HEK293 (cell line): Measurements from ENCODE around the gene SZRD1.

Experiments
- KLF16 ChIP-seq: fragments of 450-650 bp; formaldehyde crosslinking; IDR thresholded peaks from 2 replicates; pipeline ENCODE4 v1.5.1; 2017; ENCODE audit warnings: missing biosample characterization, missing genetic modification characterization
- ZBTB1 ChIP-seq: fragments of 450-650 bp; formaldehyde crosslinking; IDR thresholded peaks from 2 replicates; pipeline ENCODE4 v1.5.1; 2016; ENCODE audit warnings: missing biosample characterization, missing genetic modification characterization
- ZBTB7A ChIP-seq: fragments of 450-650 bp; formaldehyde crosslinking; IDR thresholded peaks from 2 replicates; pipeline ENCODE4 v1.5.1; 2016; ENCODE audit warnings: low read depth, missing biosample characterization, missing genetic modification characterization
- ZIC2 ChIP-seq: fragments of 450-650 bp; formaldehyde crosslinking; IDR thresholded peaks from 2 replicates; pipeline ENCODE4 v1.5.1; 2016; ENCODE audit warnings: missing biosample characterization, missing genetic modification characterization
- ZNF121 ChIP-seq: fragments of 450-650 bp; formaldehyde crosslinking; IDR thresholded peaks from 2 replicates; pipeline ENCODE4 v1.5.1; 2016; ENCODE audit warnings: missing biosample characterization, missing genetic modification characterization
- ZNF24 ChIP-seq: fragments of 450-650 bp; formaldehyde crosslinking; IDR thresholded peaks from 2 replicates; pipeline ENCODE4 v1.5.1; 2016; ENCODE audit warnings: missing biosample characterization, missing genetic modification characterization
- ZNF350 ChIP-seq: fragments of 450-650 bp; formaldehyde crosslinking; IDR thresholded peaks from 2 replicates; pipeline ENCODE4 v1.5.0; 2017; ENCODE audit warnings: missing biosample characterization, mild to moderate bottlenecking, missing genetic modification characterization
- ZNF416 ChIP-seq: fragments of 450-650 bp; formaldehyde crosslinking; IDR thresholded peaks from 2 replicates; pipeline ENCODE4 v1.5.1; 2016; ENCODE audit warnings: missing biosample characterization, missing genetic modification characterization
- TF ChIP-seq, protein P1 (sequence below): fragments of 450-650 bp; formaldehyde crosslinking; IDR thresholded peaks from 2 replicates; pipeline ENCODE4 v1.5.1; 2016; ENCODE audit warnings: missing biosample characterization, missing genetic modification characterization, borderline replicate concordance
- TF ChIP-seq, protein P2 (sequence below): fragments of 450-650 bp; formaldehyde crosslinking; IDR thresholded peaks from 2 replicates; pipeline ENCODE4 v1.5.1; 2016; ENCODE audit warnings: missing biosample characterization, missing genetic modification characterization

DNA sequence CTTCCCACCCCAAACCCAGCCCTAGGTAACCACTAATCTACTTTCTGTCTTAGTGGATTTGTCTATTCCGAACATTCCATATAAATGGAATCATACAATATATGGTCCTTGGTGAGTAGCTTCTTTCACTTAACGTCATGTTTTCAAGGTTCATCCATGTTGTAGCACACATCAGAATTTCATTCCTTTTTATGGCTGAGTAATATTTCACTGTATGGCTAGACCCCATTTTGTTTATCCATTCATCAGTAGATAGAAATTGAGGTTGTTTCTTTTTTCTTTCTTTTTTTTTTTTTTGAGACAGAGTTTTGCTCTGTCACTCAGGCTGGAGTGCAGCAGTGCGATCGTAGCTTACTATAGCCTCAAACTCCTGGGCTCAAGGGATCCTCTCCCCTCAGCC lies 67.0 kb downstream of the SZRD1 start:
- TF ChIP-seq, protein P1, sequence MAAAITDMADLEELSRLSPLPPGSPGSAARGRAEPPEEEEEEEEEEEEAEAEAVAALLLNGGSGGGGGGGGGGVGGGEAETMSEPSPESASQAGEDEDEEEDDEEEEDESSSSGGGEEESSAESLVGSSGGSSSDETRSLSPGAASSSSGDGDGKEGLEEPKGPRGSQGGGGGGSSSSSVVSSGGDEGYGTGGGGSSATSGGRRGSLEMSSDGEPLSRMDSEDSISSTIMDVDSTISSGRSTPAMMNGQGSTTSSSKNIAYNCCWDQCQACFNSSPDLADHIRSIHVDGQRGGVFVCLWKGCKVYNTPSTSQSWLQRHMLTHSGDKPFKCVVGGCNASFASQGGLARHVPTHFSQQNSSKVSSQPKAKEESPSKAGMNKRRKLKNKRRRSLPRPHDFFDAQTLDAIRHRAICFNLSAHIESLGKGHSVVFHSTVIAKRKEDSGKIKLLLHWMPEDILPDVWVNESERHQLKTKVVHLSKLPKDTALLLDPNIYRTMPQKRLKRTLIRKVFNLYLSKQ (tag by site-specific recombination), result no peak
- TF ChIP-seq ZNF350 (tag by site-specific recombination) (no peak), ZNF416 (tag by site-specific recombination) (no peak), ZIC2 (tag by site-specific recombination) (no peak), KLF16 (tag by site-specific recombination) (no peak), ZBTB7A (tag by site-specific recombination) (no peak), ZBTB1 (no peak), ZNF121 (tag by site-specific recombination) (no peak), ZNF24 (tag by site-specific recombination) (no peak)
- TF ChIP-seq, protein P2, sequence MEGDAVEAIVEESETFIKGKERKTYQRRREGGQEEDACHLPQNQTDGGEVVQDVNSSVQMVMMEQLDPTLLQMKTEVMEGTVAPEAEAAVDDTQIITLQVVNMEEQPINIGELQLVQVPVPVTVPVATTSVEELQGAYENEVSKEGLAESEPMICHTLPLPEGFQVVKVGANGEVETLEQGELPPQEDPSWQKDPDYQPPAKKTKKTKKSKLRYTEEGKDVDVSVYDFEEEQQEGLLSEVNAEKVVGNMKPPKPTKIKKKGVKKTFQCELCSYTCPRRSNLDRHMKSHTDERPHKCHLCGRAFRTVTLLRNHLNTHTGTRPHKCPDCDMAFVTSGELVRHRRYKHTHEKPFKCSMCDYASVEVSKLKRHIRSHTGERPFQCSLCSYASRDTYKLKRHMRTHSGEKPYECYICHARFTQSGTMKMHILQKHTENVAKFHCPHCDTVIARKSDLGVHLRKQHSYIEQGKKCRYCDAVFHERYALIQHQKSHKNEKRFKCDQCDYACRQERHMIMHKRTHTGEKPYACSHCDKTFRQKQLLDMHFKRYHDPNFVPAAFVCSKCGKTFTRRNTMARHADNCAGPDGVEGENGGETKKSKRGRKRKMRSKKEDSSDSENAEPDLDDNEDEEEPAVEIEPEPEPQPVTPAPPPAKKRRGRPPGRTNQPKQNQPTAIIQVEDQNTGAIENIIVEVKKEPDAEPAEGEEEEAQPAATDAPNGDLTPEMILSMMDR (tag by site-specific recombination), result no peak
